HG03064 (cell line): ENCODE data around the gene WHRN.

Experiments
- ATAC-seq: cut with Tn5 transposase; IDR thresholded peaks from one replicate; pipeline ENCODE4 v1.9.1; 2021; ENCODE audit warnings: low read depth; ENCODE audit not compliant: unreplicated experiment

Gene WHRN

GRCh38 chr9:114452219-114453165, 52.8 kb downstream of the WHRN start:
- no peak for ATAC-seq

DNA sequence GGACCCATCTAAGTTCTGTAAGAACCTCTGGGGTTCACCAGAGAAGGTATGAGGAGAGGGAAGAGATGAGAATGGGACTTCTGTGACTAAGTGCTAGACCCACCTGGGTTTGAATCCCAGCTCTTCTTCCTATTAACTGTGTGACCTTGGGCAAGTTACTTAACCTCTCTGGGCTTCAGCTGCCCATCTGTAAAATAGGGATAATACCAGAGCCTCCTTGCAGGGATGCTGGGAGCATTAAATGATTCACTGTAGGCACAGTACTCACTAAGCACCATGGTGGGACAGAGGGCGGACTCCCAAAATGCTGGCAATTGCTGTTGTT, 53.6 kb downstream of the WHRN start:
- no peak for ATAC-seq

DNA sequence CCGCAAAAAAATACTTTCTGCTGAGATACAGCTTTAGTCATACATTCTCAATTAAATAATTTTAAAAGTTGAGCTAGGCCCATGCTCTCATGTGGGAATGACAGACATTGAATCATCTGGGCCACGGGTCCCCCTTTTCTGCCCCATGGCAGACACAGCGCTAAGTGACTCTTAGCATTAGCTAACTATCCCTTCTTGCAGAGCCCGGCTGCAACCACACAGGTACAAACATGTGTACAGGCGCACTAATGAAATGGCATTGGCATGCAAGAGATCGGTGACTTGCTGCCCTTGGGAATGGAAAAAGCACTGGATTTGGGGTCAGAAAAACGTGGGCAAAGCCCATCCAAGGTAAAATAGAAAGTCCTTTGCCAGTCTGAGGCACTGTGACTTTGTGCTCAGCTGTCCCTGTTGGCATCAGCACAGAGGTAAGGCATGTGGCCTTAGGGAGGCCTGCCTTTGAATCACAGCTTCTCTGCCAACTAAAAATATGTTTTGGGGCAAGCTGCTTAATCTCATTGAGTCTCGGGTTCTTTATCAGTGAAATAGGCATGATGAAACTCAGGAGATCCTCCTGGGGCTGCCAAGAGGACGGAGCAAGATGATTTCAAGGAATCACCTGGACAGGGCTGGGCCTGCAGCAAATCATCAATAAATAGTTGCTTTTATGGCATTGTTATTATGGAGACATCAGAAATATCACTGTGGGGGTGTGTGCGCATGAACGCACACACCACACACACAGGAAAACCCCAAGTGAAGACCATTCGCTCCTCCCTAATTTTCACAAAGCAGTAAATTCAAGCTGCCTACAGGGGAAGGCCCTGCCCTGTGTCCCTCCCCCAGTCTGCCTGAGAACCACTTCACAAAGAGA, 54.2 kb downstream of the WHRN start:
- ATAC-seq = no peak

GRCh38 chr9:114450181-114450580, 55.1 kb downstream of the WHRN start:
- ATAC-seq = no peak

DNA sequence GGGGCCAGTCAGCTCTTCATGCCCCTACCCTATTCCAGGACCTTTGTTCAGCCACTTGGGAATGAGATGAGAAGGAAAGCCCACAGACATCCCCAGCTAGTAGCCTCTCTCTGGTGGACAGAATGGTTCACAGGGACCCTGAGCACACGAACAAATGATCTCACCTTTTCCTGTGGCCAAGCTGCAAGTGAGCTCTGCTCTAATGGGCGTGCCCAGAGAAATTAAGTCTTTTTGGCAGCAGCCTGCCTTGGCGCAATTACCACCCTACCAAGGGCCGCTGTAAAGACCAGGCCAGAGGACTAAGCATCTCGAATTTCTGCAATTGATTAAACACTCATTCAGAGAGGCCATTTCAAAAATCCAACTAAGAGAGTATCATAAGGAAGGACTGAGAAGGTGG, 56.0 kb downstream of the WHRN start:
- no peak for ATAC-seq

DNA sequence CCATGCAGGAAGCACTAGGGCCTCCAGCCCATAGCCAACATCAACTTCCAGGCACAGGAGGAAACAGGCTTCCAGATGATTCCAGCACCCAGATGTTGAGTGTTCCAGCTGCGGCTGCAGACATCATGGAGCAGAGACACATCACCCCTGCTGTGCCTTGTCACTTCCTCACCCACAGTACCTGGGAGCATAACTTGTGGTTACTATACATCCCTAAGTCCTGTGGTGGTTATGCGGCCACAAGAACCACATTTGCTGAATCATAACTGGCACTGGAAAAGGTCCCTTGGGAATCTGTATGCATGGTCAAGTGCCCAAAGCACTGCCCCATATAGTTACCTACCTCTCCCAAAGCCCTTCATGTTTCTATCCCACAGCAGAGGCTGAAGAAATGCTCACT, 56.6 kb downstream of the WHRN start:
- ATAC-seq = no peak

DNA sequence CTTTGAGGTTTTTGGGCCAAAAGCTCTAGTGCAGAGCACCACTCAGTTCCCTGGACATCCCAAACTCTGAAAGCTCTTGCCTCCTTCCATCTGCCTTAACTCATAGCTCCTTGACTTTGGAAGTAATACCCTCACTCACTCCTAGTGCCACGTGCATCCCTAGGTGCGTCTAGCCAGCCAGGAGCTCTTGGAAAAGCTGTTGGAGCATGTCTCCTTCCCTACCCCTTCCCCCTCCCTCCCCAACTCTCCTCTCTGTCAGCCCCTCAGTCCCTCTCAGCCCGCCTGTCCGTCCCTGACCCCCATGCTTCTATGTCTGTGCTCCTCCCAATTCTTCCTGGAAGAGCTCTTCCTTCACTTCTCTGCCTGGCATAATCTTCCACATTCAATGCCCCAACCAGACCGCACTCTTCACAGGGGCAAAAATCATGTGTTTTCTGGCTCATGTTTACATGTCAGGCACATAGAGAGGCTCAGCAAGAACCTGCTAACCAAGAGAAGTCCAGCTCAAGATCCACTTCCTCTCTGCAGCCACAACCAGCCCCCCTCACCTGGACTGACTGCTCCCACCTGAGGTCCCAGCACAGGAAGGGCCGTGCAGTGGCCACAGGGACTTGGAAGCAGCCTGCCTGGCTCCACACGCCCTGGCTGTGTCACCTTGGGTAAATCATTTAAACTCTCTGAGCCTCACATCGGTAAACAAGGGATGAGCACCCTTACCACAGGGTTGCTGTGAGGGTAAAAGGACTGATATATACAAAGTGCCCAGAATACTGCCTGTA, 58.4 kb downstream of the WHRN start:
- ATAC-seq = no peak

DNA sequence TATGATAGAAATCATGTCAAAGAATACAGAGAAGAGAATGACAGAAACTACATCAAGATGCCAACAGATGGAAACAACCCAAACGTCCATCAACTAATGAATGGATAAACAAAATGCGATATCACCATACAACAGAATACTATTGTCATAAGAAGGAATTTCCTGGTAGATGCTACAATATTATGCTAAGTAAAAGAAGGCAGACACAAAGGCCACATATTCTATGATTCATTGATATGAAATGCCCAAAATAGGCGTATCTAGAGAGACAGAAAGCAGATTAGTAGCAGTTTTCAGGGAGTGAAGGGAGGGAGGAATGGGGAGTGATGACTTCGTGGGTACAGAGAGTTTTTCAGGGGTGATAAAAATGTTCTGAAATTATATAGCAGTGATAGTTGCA, 59.2 kb downstream of the WHRN start:
- no peak for ATAC-seq

DNA sequence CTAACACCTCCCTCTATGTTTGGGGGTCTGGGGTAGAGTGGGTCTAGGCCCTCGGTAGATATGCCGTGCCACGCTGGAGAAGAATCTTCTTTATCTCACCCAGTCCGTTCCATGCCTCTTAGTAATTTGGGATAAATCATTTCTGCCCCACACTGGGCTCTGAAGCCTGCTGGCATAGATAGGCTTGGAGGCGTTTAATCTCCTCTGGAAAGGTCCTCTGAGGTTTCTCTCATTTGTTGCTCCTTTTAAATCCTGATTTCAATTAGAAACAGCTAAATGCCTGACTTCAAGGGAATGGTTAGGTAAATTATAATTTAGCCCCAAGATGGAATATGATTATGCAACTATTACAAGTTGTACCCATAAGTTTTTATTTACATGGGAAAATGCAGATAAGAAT, 59.7 kb downstream of the WHRN start:
- no peak for ATAC-seq

DNA sequence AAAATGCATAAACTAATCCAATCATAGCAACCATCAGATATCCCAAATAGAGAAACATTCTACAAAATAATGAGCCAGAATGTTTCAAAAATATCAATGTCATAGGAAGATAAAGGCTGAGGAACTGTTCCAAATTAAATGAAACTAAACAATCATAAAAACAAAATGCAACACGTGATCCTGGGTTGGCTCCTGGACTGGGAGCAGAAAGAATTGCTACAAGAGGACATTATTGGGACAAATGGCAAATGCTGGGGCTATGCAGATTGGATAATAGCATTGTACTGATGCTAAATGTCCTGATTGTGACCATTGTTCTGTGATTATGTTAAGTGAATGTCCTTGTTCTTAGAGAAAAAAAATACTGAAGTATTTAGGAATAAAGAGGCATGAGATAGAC, 63.3 kb downstream of the WHRN start:
- no peak for ATAC-seq

DNA sequence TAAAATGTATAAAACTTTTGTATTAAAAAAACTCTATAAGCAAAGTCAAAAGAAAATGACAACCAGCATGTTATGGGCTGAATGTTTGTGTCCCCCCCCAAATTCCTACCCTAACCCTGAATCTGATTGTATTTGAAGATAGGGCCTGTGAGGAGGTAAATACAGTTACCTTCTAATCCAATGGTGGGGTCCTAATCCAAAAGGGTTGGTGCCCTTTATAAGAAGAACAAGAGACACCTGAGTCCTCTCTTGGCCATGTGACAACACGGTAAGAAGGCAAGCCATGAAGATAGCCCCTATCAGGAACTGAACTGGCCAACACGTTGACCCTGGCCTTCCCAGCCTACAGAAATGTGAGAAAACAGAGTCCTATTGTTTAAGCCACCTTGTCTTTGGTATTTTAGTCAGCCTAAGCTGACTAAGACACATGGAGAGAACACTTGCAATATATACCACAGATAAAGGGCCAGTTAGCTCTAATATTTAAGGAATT, 67.8 kb downstream of the WHRN start:
- no peak for ATAC-seq

- no peak for ATAC-seq
These were observed 70.4 kb downstream of the WHRN start for GRCh38 chr9:114434878-114435311.

DNA sequence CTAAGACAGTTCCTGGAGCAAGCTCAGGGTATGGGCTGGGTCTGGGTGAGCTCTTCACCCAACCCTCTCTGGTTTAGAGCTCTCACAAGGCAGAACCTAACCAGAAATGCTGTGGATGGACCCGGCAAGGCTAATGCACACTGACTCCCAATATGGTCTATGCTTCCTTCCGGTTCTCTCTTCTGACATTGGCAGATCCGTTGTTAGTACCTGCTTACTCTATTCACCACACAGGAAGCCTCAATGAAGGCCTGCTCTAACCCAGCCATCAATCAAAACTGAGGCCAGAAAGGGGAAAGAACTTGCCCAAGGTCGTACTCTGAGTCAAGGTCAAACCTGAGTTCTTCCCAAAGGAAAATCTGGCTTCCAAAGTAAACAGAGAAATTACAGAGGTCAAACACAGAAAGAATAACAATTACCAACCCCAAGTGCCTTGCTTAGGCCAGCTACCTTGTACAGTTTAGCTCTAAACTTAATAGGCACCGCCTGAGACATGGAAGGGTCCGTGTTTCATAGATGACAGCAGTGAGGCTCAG, 71.5 kb downstream of the WHRN start:
- ATAC-seq = no peak

- no peak for ATAC-seq
These were observed 72.2 kb downstream of the WHRN start for GRCh38 chr9:114433086-114433485.

- no peak for ATAC-seq
These were observed 72.8 kb downstream of the WHRN start for GRCh38 chr9:114432323-114433067.

DNA sequence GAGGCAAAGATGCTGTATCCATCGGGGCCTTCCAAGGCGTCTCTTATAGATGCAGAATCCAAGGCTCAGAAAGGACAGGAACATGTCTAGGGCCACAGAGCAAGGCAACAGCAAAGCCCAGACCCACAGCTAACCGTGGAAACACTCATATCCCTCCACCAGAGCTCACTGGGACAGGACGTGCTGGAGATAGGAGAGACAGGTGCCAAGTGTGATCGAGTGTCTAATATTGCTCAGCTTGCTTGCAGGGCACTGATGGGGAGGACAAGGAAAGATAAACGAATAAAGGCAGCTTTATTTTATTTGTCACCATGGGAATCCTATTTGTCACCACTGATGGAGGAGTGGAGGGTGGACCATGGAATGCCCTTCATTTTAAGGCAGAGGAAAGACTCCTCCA, 73.5 kb downstream of the WHRN start:
- ATAC-seq = no peak

GRCh38 chr9:114431003-114431402, 74.3 kb downstream of the WHRN start:
- ATAC-seq = no peak

- no peak for ATAC-seq
These were observed 74.8 kb downstream of the WHRN start for GRCh38 chr9:114430457-114430856.

GRCh38 chr9:114429488-114429887, 75.8 kb downstream of the WHRN start:
- ATAC-seq = no peak

DNA sequence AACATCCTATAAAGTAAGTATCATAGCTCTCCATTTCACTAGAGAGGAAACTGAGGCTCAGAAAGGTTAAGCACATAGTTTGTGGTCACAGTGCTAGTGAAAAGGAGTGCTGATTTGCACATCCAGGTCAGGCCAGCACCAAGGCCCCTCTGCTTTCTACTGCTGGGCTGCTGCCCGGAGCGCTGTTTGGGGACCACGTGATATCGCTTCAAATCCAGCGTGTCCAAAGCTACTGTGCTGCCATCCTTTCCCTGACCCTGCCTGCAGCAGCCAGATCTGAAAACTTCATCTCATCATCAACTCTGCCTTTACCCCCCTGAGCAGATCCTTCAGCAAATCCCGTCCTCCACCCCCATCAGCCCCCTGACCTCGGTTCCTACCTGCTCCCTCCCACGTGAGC, 76.8 kb downstream of the WHRN start:
- no peak for ATAC-seq
